Small intestine (tissue), 7 donors: Measurements from ENCODE around the gene CDHR2. TPM values are rescaled to one million over a fixed set of nuclear protein-coding genes. Genes with fewer than 3 reads are reported as not detected.
"Not testable (repeated sequence)": the region's sequence is repeated elsewhere in the genome, so short reads cannot be mapped to it uniquely, and the experiment has no call there.

Experiments used
- DNase-seq, 2 donors: peaks; one replicate each; pipeline versions ENCODE4 v3.0.0 to v3.0.0-alpha.2; 2013
- FAIRE-seq: peaks from 2 replicates; lab custom pipeline; 2012; peaks lifted over from hg19 to GRCh38; lab: Jason Lieb, UNC
- H3K27ac ChIP-seq, 3 donors: one replicate each; pipeline ENCODE4 v1.5.1; 2013; ENCODE audit warnings: low read length in 2 of 3, mild to moderate bottlenecking in 2 of 3, control low read depth in 1 of 3, inconsistent platforms in 1 of 3, low read depth in 1 of 3, moderate library complexity in 1 of 3
- H3K27me3 ChIP-seq, 3 donors: one replicate each; pipeline ENCODE4 v1.6.1; 2013; ENCODE audit warnings: low read length in 3 of 3, inconsistent platforms in 1 of 3; ENCODE audit not compliant: control insufficient read depth in 3 of 3, insufficient read depth in 3 of 3
- H3K36me3 ChIP-seq, 3 donors: one replicate each; pipeline ENCODE4 v1.6.1; 2013; ENCODE audit warnings: low read length in 3 of 3, inconsistent platforms in 1 of 3, low read depth in 1 of 3, mild to moderate bottlenecking in 1 of 3, moderate library complexity in 1 of 3; ENCODE audit not compliant: control insufficient read depth in 3 of 3, insufficient read depth in 2 of 3
- H3K4me1 ChIP-seq, 3 donors: one replicate each; pipeline ENCODE4 v1.6.1; 2013; ENCODE audit warnings: low read length in 2 of 3, inconsistent platforms in 1 of 3, low read depth in 1 of 3, mild to moderate bottlenecking in 1 of 3, moderate library complexity in 1 of 3; ENCODE audit not compliant: control insufficient read depth in 3 of 3, insufficient read depth in 2 of 3
- H3K4me3 ChIP-seq, 3 donors: one replicate each; pipeline ENCODE4 v1.5.1; 2013; ENCODE audit warnings: low read length in 3 of 3, control low read depth in 1 of 3, inconsistent platforms in 1 of 3, low read depth in 1 of 3, mild to moderate bottlenecking in 1 of 3, moderate library complexity in 1 of 3
- H3K9me3 ChIP-seq, 2 donors: one replicate each; pipeline ENCODE4 v1.6.1; 2013; ENCODE audit warnings: low read depth in 1 of 2, low read length in 1 of 2; ENCODE audit not compliant: control insufficient read depth in 2 of 2, insufficient read depth in 1 of 2
- WGBS, 3 donors: extraction: QIAGEN DNeasy Blood & Tissue Kit; methylation state at CpG; one replicate each; pipeline ENCODE4 v1.1.7; 2013; 5-methylcytosine and 5-hydroxymethylcytosine counted together
- polyA plus RNA-seq, 4 donors: library from polyadenylated mRNA; stranded (reverse) in 3 of 4; unstranded in 1 of 4; fragments of 200-250 nt in 3 of 4; fragments of 120-200 nt in 1 of 4; gene quantifications; one replicate each; pipeline versions ENCODE4 v1.2.1 to v1.2.3, GENCODE V29; 2013
- donor health status: healthy with polysubstance abuse.
- donor health status: control.
- donor health status: control.
- donor health status: Bipolar disorder and iron deficiency.
- donor health status: healthy.

The CDHR2 gene
- polyA plus RNA-seq, 4 donors: 50.1 to 545 (median 420) TPM

GRCh38 chr5:176587398-176587797 is 38.3 kb downstream of the CDHR2 start:
- H3K36me3 ChIP-seq: peaks cover 0 to 77% (median 41%) of the 10 kb centered on the region in 3 donors
- DNase-seq (no peak), FAIRE-seq (no peak)
- no peaks in the 10 kb centered on the region for H3K27me3 ChIP-seq
- H3K4me3 ChIP-seq: no peak overlapping the region
- no peak overlapping the region for H3K27ac ChIP-seq
- 78 to 86% (median 79%) methylated on average over 7 of the region's 7 CpGs for WGBS, 3 donors
- peaks cover 0 to 36% of the 10 kb centered on the region in 2 donors for H3K9me3 ChIP-seq
- no peaks in the 10 kb centered on the region for H3K4me1 ChIP-seq

- Histone ChIP-seq H3K4me1 (no peaks in the 10 kb centered on the region), H3K27me3 (no peaks in the 10 kb centered on the region), H3K9me3 (peaks cover 0 to 36% of the 10 kb centered on the region in 2 donors), H3K36me3 (peaks cover 0 to 75% (median 34%) of the 10 kb centered on the region in 3 donors), H3K27ac (no peak overlapping the region), H3K4me3 (no peak overlapping the region)
- FAIRE-seq: no peak
- DNase-seq: no peak
These were observed 39.2 kb downstream of the CDHR2 start for GRCh38 chr5:176588297-176588696.

GRCh38 chr5:176589039-176589769 is 40.1 kb downstream of the CDHR2 start:
- Histone ChIP-seq H3K36me3 (peaks cover 0 to 75% (median 28%) of the 10 kb centered on the region in 3 donors), H3K27ac (no peak overlapping the region), H3K27me3 (no peaks in the 10 kb centered on the region), H3K4me3 (no peak overlapping the region), H3K9me3 (peaks cover 0 to 26% of the 10 kb centered on the region in 2 donors), H3K4me1 (no peaks in the 10 kb centered on the region)
- 87 to 95% (median 93%) methylated on average over 31 of the region's 31 CpGs for WGBS, 3 donors
- no peak for DNase-seq
- no peak for FAIRE-seq

- Histone ChIP-seq H3K27ac (no peak overlapping the region), H3K4me1 (no peaks in the 10 kb centered on the region), H3K9me3 (peaks cover 0 to 17% of the 10 kb centered on the region in 2 donors), H3K36me3 (peaks cover 0 to 72% (median 19%) of the 10 kb centered on the region in 3 donors), H3K4me3 (no peak overlapping the region), H3K27me3 (peaks cover 0 to 1% (median 0%) of the 10 kb centered on the region in 3 donors)
- WGBS, 3 donors: 83 to 88% (median 87%) methylated on average over 15 to 17 of the region's 17 CpGs
- FAIRE-seq (no peak), DNase-seq (no peak)
These were observed 41.0 kb downstream of the CDHR2 start for GRCh38 chr5:176590035-176590717.

- not testable (repeated sequence) for DNase-seq, H3K27ac ChIP-seq, H3K27me3 ChIP-seq, H3K4me3 ChIP-seq, H3K9me3 ChIP-seq, H3K4me1 ChIP-seq
- peaks cover 0 to 69% (median 13%) of the 10 kb centered on the region in 3 donors for H3K36me3 ChIP-seq
- 60 to 77% (median 71%) methylated on average over 1 to 2 of the region's 2 CpGs for WGBS, 3 donors
- FAIRE-seq: peak; percentile 99
These were observed 42.5 kb downstream of the CDHR2 start for GRCh38 chr5:176591667-176592066.

- Histone ChIP-seq H3K4me1 (peaks cover 0 to 3% (median 2%) of the 10 kb centered on the region in 3 donors), H3K27me3 (peaks cover 0 to 4% (median under 1%) of the 10 kb centered on the region in 3 donors), H3K36me3 (peaks cover 0 to 64% (median 13%) of the 10 kb centered on the region in 3 donors), H3K4me3 (no peak overlapping the region), H3K9me3 (peaks cover 0 to 7% of the 10 kb centered on the region in 2 donors), H3K27ac (no peak overlapping the region)
- WGBS, 3 donors: 95 to 100% (median 100%) methylated on average over 3 of the region's 3 CpGs
- FAIRE-seq (no peak), DNase-seq (no peak)
These were observed 43.4 kb downstream of the CDHR2 start for GRCh38 chr5:176592573-176592972.

- DNase-seq (no peak), FAIRE-seq (no peak)
- Histone ChIP-seq H3K27me3 (peaks cover 0 to 7% (median 4%) of the 10 kb centered on the region in 3 donors), H3K27ac (no peak overlapping the region), H3K9me3 (peaks cover 0 to 7% of the 10 kb centered on the region in 2 donors), H3K36me3 (peaks cover 0 to 62% (median 13%) of the 10 kb centered on the region in 3 donors), H3K4me1 (peaks cover 0 to 3% (median 2%) of the 10 kb centered on the region in 3 donors), H3K4me3 (no peak overlapping the region)
- WGBS, 3 donors: 91 to 97% (median 96%) methylated on average over 11 to 12 of the region's 12 CpGs
These were observed 44.2 kb downstream of the CDHR2 start for GRCh38 chr5:176593273-176593869.

GRCh38 chr5:176594554-176594953 is 45.4 kb downstream of the CDHR2 start:
- Histone ChIP-seq H3K36me3 (peaks cover 0 to 53% (median 12%) of the 10 kb centered on the region in 3 donors), H3K4me3 (no peak overlapping the region), H3K4me1 (peaks cover 0 to 3% (median 2%) of the 10 kb centered on the region in 3 donors), H3K27ac (no peak overlapping the region), H3K27me3 (peaks cover 0 to 13% (median 4%) of the 10 kb centered on the region in 3 donors), H3K9me3 (peaks cover 0 to 7% of the 10 kb centered on the region in 2 donors)
- FAIRE-seq (no peak), DNase-seq (no peak)
- WGBS, 3 donors: 87 to 92% (median 89%) methylated on average over 8 of the region's 8 CpGs
